ENCODE measurements around the gene STAT5A.
"Not testable (repeated sequence)": the region's sequence is repeated elsewhere in the genome, so short reads cannot be mapped to it uniquely, and the experiment has no call there.

Gene STAT5A

GRCh38 chr17:42287977-42288802, at the start of gene STAT5A:
STAT5A (plus strand) TSS chr17:42288498; CDS start chr17:42289412, 914 bp downstream.
- peak; percentile 72 for DNase-seq

GRCh38 chr17:42239576-42239975, 48.7 kb upstream of the STAT5A start:
- not testable (repeated sequence) for DNase-seq

DNA sequence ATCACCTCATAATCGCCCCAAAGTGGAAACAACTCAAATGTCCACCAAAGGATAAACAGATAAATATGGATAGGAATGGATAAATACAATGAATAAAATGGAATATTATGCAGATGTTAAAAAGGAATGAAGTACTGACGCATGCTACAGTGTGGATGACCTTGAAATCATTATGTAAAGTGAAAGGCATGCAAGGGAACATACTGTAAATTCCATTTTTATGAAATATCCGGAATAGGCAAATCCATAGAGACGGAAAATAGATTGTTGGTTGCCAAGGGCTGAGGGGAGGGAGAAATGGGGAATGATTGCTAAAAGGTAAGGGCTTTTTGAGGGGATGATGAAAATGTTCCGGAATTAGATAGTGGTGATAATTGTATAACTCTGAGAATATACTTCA, 48.1 kb upstream of the STAT5A start:
- DNase-seq = no peak

DNA sequence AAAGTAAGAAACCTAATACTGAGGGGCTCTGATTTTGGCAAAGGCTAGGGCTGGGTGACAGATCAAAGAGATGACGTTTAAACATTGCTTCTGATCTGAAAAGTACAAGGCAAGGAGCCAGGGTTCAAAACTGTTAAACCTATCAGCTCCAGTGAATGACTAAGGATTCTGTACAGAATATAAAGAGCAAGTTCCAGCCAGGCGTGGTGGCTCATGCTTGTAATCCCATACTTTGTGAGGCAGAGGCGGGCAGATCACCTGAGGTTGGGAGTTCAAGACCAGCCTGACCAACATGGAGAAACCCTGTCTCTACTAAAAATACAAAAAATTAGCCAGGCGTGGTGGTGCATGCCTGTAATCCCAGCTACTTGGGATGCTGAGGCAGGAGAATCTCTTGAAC, 47.4 kb upstream of the STAT5A start:
- DNase-seq = not testable (repeated sequence)

DNA sequence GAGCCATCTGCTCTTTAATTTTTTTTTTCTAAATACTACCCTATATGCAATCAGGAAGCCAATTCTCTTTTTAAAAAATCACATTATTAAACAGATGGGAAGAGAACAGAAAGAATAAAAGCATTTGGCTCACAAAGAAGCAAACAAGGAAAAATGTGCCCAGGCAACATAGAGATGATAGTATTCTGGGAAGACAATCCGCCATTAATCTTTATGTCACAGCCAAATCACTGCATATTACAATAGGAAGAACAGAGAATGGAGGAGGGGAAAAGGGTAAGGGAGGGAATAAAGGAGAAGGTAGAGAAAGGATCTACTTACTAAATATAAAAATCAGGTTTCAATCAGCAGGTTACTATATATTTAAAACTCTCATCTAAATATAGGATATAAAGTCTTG, 46.4 kb upstream of the STAT5A start:
- no peak for DNase-seq

DNA sequence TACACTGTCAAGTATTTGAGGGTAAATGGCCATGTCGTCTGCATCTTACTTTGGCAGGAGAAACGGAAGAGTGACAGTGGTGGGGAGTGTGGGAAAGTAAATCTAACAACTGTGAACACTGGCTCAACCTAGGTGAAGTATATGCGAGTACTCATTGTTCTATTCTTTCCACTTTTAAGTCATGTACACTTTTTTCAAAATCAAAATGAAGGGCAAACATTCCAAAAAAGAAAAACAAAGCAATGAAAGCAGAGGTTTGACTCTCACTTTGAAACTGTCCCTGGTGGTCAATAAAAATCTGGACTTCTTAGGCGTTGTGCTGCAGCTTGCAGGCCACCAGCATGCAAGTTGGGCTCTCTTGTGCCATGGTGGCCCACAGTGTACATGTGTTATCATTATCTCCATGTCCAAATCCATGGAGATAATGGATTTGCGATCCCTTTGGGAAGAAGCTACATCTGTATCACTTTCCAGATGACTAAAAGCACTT, 44.8 kb upstream of the STAT5A start:
- no peak for DNase-seq

DNA sequence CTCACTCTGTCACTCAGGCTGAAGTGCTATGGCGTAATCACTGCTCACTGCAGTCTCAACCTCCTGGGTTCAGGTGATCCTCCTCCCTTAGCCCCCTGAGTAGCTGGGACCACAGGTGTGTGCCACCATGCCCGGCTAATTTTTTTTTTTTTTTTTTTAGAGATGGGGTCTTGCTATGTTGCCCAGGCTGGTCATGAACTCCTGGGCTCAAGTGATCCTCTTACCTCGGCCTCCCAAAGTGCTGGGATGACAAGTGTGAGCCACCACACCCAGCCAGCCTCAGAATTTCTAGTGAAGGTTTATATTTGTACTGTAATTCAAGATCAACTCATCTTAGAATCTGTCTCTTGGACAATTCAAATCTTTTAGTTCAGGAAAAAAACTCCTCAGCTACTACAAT, 44.2 kb upstream of the STAT5A start:
- DNase-seq = not testable (repeated sequence)

DNA sequence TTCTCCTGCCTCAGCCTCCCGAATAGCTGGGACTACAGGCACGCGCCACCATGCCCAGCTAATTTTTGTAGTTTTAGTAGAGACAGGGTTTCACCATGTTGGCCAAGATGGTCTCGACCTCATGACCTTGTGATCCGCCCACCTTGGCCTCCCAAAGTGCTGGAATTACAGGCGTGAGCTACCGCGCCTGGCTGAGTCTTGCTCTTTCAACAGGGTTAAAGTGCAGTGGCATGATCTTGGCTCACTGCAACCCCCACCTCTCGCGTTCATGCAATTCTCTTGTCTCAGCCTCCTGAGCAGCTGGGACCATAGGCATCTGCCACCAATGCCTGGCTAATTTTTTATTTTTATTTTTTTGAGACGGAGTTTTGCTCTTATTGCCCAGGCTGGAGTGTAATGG, 43.1 kb upstream of the STAT5A start:
- not testable (repeated sequence) for DNase-seq

DNA sequence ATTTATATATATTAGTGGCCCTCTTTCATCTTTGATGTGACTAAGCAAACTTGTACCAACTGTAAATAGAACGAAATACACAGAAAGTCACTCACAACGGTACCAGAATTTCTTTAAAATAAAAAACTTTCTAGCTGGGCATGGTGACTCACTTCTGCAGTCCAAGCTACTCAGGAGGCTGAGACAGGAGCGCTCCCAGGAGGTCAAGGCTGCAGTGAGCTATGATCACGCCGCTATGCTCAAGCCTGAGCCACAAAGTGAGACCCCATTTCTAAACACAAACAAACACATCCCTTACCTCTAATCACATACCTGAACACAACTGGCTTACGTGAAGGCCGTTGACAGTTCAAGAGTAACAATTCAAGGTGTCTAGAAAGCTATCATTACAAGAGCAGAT, 41.8 kb upstream of the STAT5A start:
- DNase-seq = no peak

DNA sequence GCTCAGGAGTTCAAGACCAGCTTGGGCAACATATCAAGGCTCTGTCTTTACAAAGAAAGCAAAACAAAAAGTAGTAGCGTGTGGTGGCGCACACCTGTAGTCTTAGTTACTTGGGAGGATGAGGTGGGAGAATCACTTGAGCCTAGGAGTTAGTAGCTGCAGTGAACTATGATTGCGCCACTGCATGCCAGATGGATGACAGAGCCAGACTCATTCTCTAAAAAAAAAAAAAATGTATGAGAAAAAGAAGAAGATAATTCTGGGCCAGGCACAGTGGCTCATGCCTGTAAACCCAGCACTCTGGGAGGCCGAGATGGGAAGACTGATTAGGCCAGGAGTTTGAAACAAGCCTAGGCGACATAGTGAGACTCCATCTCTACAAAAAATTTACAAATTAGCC, 40.6 kb upstream of the STAT5A start:
- DNase-seq = peak; percentile 74

DNA sequence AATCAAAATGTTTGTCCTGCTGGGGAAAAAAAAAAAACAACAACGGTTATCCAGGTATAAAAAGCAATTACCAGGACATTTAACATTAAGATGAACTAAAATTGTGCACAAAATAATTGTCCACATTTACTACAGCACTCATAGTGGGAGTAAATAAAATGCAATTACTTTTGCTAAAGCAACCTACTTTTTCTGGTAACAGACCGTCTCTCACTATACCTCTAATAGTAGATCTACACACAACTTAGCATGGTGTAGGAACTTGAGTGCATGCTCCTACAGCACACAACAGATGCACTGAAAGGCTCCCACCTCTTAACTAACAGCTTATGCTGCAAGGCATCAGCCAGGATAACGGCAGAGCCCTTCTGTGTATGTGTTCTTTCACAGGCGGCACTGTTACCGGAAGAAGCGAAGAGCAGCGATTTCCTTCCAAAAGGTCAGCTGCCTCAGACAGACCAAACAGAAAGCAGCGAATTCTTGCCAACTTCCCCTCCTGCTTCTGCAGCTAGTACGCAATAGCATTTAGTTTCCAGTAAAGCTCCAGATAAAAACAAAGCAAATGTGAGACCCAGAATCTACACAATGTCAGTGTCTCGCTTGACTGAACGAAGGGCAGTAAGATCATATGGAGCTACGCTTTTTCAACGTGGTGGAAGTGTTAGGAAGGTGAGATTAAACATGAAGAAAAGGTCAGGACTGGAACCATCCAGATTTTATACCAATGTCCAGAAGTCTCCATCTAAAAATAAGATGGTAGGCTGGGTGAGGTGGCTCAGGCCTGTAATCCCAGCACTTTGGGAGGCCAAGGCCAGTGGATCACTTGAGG, 39.7 kb upstream of the STAT5A start:
- DNase-seq = peak; percentile 70

- DNase-seq = no peak
Measured at GRCh38 chr17:42249681-42250446, 38.4 kb upstream of the STAT5A start.

DNA sequence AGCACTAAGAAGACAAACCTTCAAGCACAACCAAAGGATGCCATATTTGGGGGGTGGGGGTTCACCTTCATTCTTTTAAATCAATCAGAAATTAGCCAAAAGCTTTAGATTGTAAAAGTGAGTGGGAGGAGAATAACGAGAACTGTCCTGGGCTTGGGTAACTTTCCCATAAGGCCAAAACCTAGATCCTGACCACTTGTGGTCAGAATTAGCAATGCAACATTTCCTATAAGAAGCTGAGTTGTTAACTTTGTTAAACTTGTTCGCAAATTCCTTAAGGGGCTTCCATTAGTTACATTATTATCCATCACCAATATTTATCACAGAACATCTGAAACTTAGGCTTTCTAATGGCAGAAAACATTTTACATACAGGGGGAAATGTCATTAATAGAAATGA, 37.2 kb upstream of the STAT5A start:
- DNase-seq = peak; percentile 22

DNA sequence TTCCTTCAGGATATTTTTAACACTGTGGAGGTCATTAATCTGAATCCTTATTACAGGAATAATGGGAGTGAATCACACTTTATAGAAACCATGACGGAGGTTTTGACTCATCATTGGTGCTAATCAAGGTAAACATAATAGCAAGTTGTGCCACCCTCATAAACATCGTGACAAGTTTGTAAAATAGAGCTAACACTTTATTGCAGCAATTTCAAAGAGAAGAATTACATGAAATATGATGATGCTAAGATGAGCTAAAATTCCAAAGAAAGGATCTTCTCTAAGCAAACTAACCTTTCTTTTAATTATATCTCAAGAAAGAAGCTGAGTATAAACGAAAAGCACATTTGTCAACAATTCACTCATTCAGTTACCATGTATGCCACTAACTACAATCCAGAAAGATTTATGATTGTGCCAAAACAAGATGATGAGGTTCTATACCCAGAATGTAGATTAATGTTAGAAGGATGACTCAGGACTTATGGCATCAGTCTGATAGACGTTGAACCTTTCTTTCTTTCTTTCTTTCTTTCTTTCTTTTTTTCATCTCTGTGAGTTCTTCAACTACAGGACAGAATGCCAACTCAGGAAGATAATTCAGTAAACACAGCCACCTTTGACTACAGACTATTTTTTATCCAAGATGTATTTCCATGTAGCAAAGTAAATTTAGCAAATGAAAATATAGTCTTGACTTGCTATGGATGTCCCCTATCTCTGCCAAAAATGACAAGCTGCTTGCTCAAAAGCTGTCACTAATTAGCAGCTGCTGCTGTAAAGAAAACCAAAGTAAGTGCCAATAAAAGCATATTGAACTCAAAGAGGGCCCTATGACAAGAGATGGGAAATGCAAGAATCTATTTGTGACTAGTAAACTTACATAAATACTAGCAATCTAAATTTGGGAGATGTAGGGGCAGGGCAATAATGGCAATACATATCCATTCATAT, 35.4 kb upstream of the STAT5A start:
- peak; percentile 45 for DNase-seq

- no peak for DNase-seq
Measured at GRCh38 chr17:42253578-42253977, 34.7 kb upstream of the STAT5A start.

- DNase-seq = no peak
Measured at GRCh38 chr17:42255445-42255844, 32.9 kb upstream of the STAT5A start.

GRCh38 chr17:42260318-42260717, 28.0 kb upstream of the STAT5A start:
- no peak for DNase-seq

- not testable (repeated sequence) for DNase-seq
Measured at GRCh38 chr17:42264366-42264765, 23.9 kb upstream of the STAT5A start.

DNA sequence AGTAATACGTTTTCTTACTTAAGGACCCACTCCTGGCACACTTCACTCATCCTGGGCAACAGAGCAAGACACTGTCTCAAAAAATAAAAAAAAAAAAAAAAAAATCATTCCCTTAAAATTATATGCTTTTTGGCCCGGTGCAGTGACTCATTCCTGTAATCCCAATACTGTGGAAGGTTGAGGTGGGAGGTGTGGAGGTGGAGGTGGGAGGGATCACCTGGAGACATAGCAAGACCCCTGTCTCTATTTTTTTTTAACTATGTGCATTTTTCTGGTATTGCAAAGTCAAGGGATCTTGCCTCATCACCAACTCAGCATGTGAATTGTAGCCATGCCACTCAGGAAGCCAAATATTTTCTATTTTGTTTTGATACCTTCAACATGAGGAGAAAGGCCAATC, 21.8 kb upstream of the STAT5A start:
- DNase-seq = no peak

- DNase-seq = peak; percentile 89
Measured at GRCh38 chr17:42266918-42267766, 21.2 kb upstream of the STAT5A start.

DNA sequence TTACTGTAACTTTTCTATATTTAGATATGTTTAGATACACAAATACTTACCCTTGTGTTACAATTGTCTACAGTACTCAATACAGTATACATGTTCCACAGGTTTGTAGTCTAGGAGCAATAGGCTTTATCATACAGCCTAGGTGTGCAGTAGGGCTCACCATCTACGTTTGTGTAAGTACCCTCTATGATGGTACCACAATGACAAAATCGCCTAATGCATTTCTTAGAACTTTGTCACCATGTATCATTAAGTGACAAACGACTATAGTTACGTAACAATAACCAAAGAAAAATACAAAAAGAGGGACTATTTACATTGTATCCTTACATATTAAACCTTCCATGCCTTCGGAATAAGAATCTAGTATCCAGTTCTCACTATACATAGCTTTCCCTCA, 20.1 kb upstream of the STAT5A start:
- no peak for DNase-seq

Measured in EL (cell line).